SK-N-SH treated with all-trans-retinoic acid at 6 μM for 48 hours (cell line): ENCODE measurements around the gene PHYKPL.

ENCODE experiments used
- ARNTL ChIP-seq: fragments of 450-650 bp; formaldehyde crosslinking; IDR thresholded peaks from 2 replicates; pipeline ENCODE4 v1.5.0; 2020; ENCODE audit warnings: low read depth, mild to moderate bottlenecking, moderate library complexity, borderline replicate concordance
- CREB5 ChIP-seq: fragments of 250-450 bp; sonication (Bioruptor Pico); IDR thresholded peaks from 2 replicates; pipeline ENCODE4 v1.5.1; 2020; ENCODE audit warnings: low read depth, mild to moderate bottlenecking, moderate library complexity
- CSRNP3 ChIP-seq: fragments of 250-450 bp; sonication (Bioruptor Pico); IDR thresholded peaks from 2 replicates; pipeline ENCODE4 v1.5.1; 2021; ENCODE audit warnings: mild to moderate bottlenecking, moderate library complexity
- GLIS3 ChIP-seq: fragments of 250-450 bp; sonication (Bioruptor Pico); IDR thresholded peaks from 2 replicates; pipeline ENCODE4 v1.5.0; 2020; ENCODE audit warnings: mild to moderate bottlenecking, moderate library complexity
- PATZ1 ChIP-seq: fragments of 250-450 bp; sonication (Bioruptor Pico); IDR thresholded peaks from 2 replicates; pipeline ENCODE4 v1.8.0; 2020; ENCODE audit warnings: mild to moderate bottlenecking, moderate library complexity, borderline replicate concordance
- POU6F1 ChIP-seq: fragments of 250-450 bp; sonication (Bioruptor Pico); IDR thresholded peaks from 2 replicates; pipeline ENCODE4 v1.8.0; 2021; ENCODE audit warnings: low read depth, mild to moderate bottlenecking, moderate library complexity, borderline replicate concordance
- PPARA ChIP-seq: fragments of 250-450 bp; sonication (Bioruptor Pico); IDR thresholded peaks from 2 replicates; pipeline ENCODE4 v1.5.0; 2020; ENCODE audit warnings: mild to moderate bottlenecking, borderline replicate concordance
- ZC3H10 ChIP-seq: fragments of 250-450 bp; sonication (Bioruptor Pico); IDR thresholded peaks from 2 replicates; pipeline ENCODE4 v1.5.1; 2021; ENCODE audit warnings: mild to moderate bottlenecking, moderate library complexity
- ZFP3 ChIP-seq: fragments of 250-450 bp; sonication (Bioruptor Pico); IDR thresholded peaks from 2 replicates; pipeline ENCODE4 v1.5.0; 2020; ENCODE audit warnings: mild to moderate bottlenecking, moderate library complexity
- ZNF565 ChIP-seq: fragments of 450-650 bp; formaldehyde crosslinking; conservative IDR thresholded peaks from 2 replicates; pipeline ENCODE4 v1.5.0; 2020; ENCODE audit warnings: low read depth, mild to moderate bottlenecking, moderate library complexity

GRCh38 chr5:178202541-178202940 is 30.1 kb downstream of the PHYKPL start:
- no peak for TF ChIP-seq PATZ1
- TF ChIP-seq CREB5 (CRISPR knock-in tag): no peak
- TF ChIP-seq ZFP3 (CRISPR knock-in tag): no peak
- TF ChIP-seq ZC3H10 (CRISPR knock-in tag): no peak
- no peak for TF ChIP-seq ARNTL (CRISPR knock-in tag)
- no peak for TF ChIP-seq POU6F1 (CRISPR knock-in tag)
- no peak for TF ChIP-seq PPARA (CRISPR knock-in tag)
- TF ChIP-seq GLIS3 (CRISPR knock-in tag): no peak
- no peak for TF ChIP-seq ZNF565
- TF ChIP-seq CSRNP3 (CRISPR knock-in tag): no peak
